22Rv1 (cell line): ENCODE measurements around the gene DAB2.

Experiments
- ZFX ChIP-seq: fragments of 450-650 bp; IDR thresholded peaks from 2 replicates; pipeline ENCODE4 v1.6.1; 2017; ENCODE audit warnings: antibody characterized with exemption, borderline replicate concordance
- TF ChIP-seq, protein P1 (sequence below): fragments of 450-650 bp; IDR thresholded peaks from 2 replicates; pipeline ENCODE4 v1.5.1; 2017; ENCODE audit warnings: mild to moderate bottlenecking

DNA sequence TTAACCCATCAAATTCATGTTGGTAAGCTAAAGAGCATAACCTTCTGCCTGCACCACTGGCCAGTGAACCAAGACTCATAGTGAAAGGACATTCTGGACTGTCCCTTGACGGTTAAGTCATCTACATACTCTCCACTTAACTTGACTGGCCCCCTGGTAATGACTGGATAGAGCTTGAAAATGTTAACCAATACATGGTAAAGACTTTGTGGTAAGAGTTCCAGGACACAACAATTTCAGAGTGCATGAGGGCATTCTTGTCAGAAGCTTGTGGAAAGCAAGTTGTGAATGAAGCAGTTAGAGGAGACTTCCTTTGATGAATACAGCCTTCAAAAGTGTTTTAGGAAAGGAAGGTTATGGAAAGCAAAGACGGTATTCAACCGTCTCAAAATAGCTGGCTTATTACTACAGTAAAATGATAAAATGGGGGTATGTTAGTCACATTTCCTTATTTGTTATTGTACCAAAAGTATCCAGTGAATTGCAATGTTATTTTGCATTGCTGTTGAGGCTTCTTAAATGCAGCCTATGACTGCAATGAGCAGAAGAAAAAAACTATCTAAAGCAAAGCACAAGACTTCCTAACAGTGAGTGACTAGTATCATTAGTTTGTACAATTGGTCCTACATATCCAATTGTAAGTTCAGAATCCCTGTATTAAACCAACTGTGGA, 47.2 kb upstream of the DAB2 start:
- TF ChIP-seq, protein P1, sequence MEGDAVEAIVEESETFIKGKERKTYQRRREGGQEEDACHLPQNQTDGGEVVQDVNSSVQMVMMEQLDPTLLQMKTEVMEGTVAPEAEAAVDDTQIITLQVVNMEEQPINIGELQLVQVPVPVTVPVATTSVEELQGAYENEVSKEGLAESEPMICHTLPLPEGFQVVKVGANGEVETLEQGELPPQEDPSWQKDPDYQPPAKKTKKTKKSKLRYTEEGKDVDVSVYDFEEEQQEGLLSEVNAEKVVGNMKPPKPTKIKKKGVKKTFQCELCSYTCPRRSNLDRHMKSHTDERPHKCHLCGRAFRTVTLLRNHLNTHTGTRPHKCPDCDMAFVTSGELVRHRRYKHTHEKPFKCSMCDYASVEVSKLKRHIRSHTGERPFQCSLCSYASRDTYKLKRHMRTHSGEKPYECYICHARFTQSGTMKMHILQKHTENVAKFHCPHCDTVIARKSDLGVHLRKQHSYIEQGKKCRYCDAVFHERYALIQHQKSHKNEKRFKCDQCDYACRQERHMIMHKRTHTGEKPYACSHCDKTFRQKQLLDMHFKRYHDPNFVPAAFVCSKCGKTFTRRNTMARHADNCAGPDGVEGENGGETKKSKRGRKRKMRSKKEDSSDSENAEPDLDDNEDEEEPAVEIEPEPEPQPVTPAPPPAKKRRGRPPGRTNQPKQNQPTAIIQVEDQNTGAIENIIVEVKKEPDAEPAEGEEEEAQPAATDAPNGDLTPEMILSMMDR, result no peak
- no peak for TF ChIP-seq ZFX
